SU-DHL-6 (cell line): ENCODE measurements around the gene ST7.

Experiments used
- H2AFZ ChIP-seq: fragments of 200-600 bp; sonication (generic); 2 replicates; pipeline ENCODE4 v1.6.1; 2014; ENCODE audit warnings: low read depth, mild to moderate bottlenecking, moderate library complexity, mixed read lengths, antibody characterized with exemption, low read length; ENCODE audit not compliant: severe bottlenecking
- H3F3A ChIP-seq: fragments of 200-600 bp; shearing (Covaris generic); 2 replicates; pipeline ENCODE4 v1.6.0; 2016; ENCODE audit warnings: antibody characterized with exemption, mild to moderate bottlenecking; ENCODE audit not compliant: insufficient read depth
- H3K27ac ChIP-seq: fragments of 200-600 bp; sonication (generic); 2 replicates; pipeline ENCODE4 v1.5.1; 2016; ENCODE audit warnings: low read depth, mild to moderate bottlenecking, low read length, moderate library complexity, mixed read lengths
- H3K27me3 ChIP-seq: fragments of 200-600 bp; sonication (generic), shearing (Covaris generic); 2 replicates; pipeline ENCODE4 v1.6.0; 2014; ENCODE audit warnings: mild to moderate bottlenecking, low read length
- H3K36me3 ChIP-seq: fragments of 200-600 bp; sonication (generic); 2 replicates; pipeline ENCODE4 v1.6.1; 2014; ENCODE audit warnings: mild to moderate bottlenecking, low read length, mixed read lengths
- H3K4me2 ChIP-seq: fragments of 300-600, 200-600 bp; shearing (Covaris generic), sonication (generic); 2 replicates; pipeline ENCODE4 v1.6.0; 2014; ENCODE audit warnings: low read length, low read depth, mild to moderate bottlenecking; ENCODE audit not compliant: poor library complexity, severe bottlenecking
- H3K4me3 ChIP-seq: fragments of 200-600 bp; sonication (generic); 2 replicates; pipeline ENCODE4 v1.5.1; 2014; ENCODE audit warnings: antibody characterized with exemption, low read length, mild to moderate bottlenecking, mixed read lengths; ENCODE audit not compliant: insufficient read depth, poor library complexity, severe bottlenecking
- H3K79me2 ChIP-seq: fragments of 200-600 bp; sonication (generic); 2 replicates; pipeline ENCODE4 v1.6.1; 2014; ENCODE audit warnings: mild to moderate bottlenecking, low read length, moderate library complexity; ENCODE audit not compliant: insufficient read depth
- H3K9ac ChIP-seq: fragments of 200-600 bp; sonication (generic); 2 replicates; pipeline ENCODE4 v1.7.0; 2014; ENCODE audit warnings: mild to moderate bottlenecking, low read length
- H3K9me2 ChIP-seq: fragments of 200-600 bp; sonication (generic); replicated peaks from 2 replicates; pipeline ENCODE4 v1.6.1; 2014; ENCODE audit warnings: low read length; ENCODE audit not compliant: insufficient read depth
- H3K9me3 ChIP-seq: fragments of 200-600 bp; sonication (generic); 2 replicates; pipeline ENCODE4 v1.6.1; 2014; ENCODE audit warnings: low read length, mixed read lengths; ENCODE audit not compliant: insufficient read depth
- H4K20me1 ChIP-seq: fragments of 200-600 bp; sonication (generic); 2 replicates; pipeline ENCODE4 v1.6.1; 2014; ENCODE audit warnings: low read depth, mild to moderate bottlenecking, antibody characterized with exemption, low read length, moderate library complexity, mixed read lengths
- CTCF ChIP-seq: fragments of 200-600 bp; sonication (generic); IDR thresholded peaks from one replicate; pipeline ENCODE4 v1.5.1; 2017; ENCODE audit warnings: antibody characterized with exemption, mild to moderate bottlenecking, low read length, moderate library complexity; ENCODE audit not compliant: insufficient read depth, poor library complexity, severe bottlenecking
- EZH2phosphoT487 ChIP-seq: fragments of 200-600 bp; sonication (generic), shearing (Covaris generic); conservative IDR thresholded peaks from 2 replicates; pipeline ENCODE4 v1.6.1; 2018; ENCODE audit warnings: mild to moderate bottlenecking, antibody characterized with exemption, low read length, moderate library complexity, mixed read lengths

The ST7 gene

GRCh38 chr7:116980354-116980753 is 27.1 kb downstream of the ST7 start:
- TF ChIP-seq CTCF: no peak
- no peaks in the 10 kb centered on the region for H3F3A ChIP-seq

GRCh38 chr7:116981939-116982338 is 28.6 kb downstream of the ST7 start:
- TF ChIP-seq EZH2phosphoT487 (no peak), CTCF (no peak)
- Histone ChIP-seq H3K79me2 (no peaks in the 10 kb centered on the region), H3K9me2 (no peaks in the 10 kb centered on the region), H3K4me2 (no peak overlapping the region), H3K27ac (no peak overlapping the region), H3K4me3 (no peak overlapping the region), H3K27me3 (no peaks in the 10 kb centered on the region), H2AFZ (no peak overlapping the region), H3K36me3 (no peaks in the 10 kb centered on the region), H4K20me1 (no peaks in the 10 kb centered on the region), H3K9me3 (no peaks in the 10 kb centered on the region), H3K9ac (no peak overlapping the region), H3F3A (no peaks in the 10 kb centered on the region)

More at GRCh38 chr7:116980354-116980753, 27.1 kb downstream of the ST7 start:
- H3K4me2 ChIP-seq: no peak overlapping the region
- H3K27ac ChIP-seq: no peak overlapping the region
- H3K79me2 ChIP-seq: no peaks in the 10 kb centered on the region
- H3K9ac ChIP-seq: no peak overlapping the region
- H2AFZ ChIP-seq: no peak overlapping the region
- no peaks in the 10 kb centered on the region for H3K36me3 ChIP-seq
- no peaks in the 10 kb centered on the region for H3K27me3 ChIP-seq
- H3K9me3 ChIP-seq: no peaks in the 10 kb centered on the region
- H3K9me2 ChIP-seq: no peaks in the 10 kb centered on the region
- H4K20me1 ChIP-seq: no peaks in the 10 kb centered on the region
- H3K4me3 ChIP-seq: no peak overlapping the region

GRCh38 chr7:116984511-116984910 is 31.2 kb downstream of the ST7 start:
- Histone ChIP-seq H3K27me3 (no peaks in the 10 kb centered on the region), H3K4me2 (no peak overlapping the region), H3K27ac (no peak overlapping the region), H3K9me3 (no peaks in the 10 kb centered on the region), H3K79me2 (no peaks in the 10 kb centered on the region), H3F3A (no peaks in the 10 kb centered on the region), H3K36me3 (no peaks in the 10 kb centered on the region), H2AFZ (no peak overlapping the region), H4K20me1 (no peaks in the 10 kb centered on the region), H3K9ac (no peak overlapping the region), H3K4me3 (no peak overlapping the region), H3K9me2 (no peaks in the 10 kb centered on the region)
- TF ChIP-seq CTCF (no peak), EZH2phosphoT487 (no peak)

- no peaks in the 10 kb centered on the region for H3K9me3 ChIP-seq
- H3K4me3 ChIP-seq: no peak overlapping the region
- no peaks in the 10 kb centered on the region for H4K20me1 ChIP-seq
- H3K9ac ChIP-seq: no peak overlapping the region
- H3F3A ChIP-seq: no peaks in the 10 kb centered on the region
- no peaks in the 10 kb centered on the region for H3K9me2 ChIP-seq
- no peak overlapping the region for H3K4me2 ChIP-seq
- H3K79me2 ChIP-seq: no peaks in the 10 kb centered on the region
- H3K36me3 ChIP-seq: no peaks in the 10 kb centered on the region
- no peak overlapping the region for H2AFZ ChIP-seq
- H3K27me3 ChIP-seq: no peaks in the 10 kb centered on the region
- no peak overlapping the region for H3K27ac ChIP-seq
- TF ChIP-seq EZH2phosphoT487 (no peak), CTCF (peak; percentile 70)
Observed at GRCh38 chr7:116984917-116985316, 31.6 kb downstream of the ST7 start.
